ENCODE results near the gene HIVEP3. TPM values are rescaled to one million over a fixed set of nuclear protein-coding genes. Genes with fewer than 3 reads are reported as not detected.

The HIVEP3 gene
- total RNA-seq, 3 donors from 2014 or later: 4.9 to 6.5 (median 6.1) TPM

GRCh38 chr1:41664861-41665640 lies 253.7 kb downstream of the HIVEP3 start:
- H3K4me3 ChIP-seq: no peak overlapping the region
- no peak for TF ChIP-seq CTCF (IDR thresholded peaks at IDR 0.05)
- H3K4me1 ChIP-seq (ENCODE audit: low read depth): peaks cover 13% of the 10 kb centered on the region
- H3K36me3 ChIP-seq (ENCODE audit: low read depth): no peaks in the 10 kb centered on the region
- intact Hi-C loops (cut with DNase I, micrococcal nuclease): no loop called here
- H3K9me3 ChIP-seq: no peaks in the 10 kb centered on the region
- no peak for DNase-seq
- ATAC-seq: no peak

DNA sequence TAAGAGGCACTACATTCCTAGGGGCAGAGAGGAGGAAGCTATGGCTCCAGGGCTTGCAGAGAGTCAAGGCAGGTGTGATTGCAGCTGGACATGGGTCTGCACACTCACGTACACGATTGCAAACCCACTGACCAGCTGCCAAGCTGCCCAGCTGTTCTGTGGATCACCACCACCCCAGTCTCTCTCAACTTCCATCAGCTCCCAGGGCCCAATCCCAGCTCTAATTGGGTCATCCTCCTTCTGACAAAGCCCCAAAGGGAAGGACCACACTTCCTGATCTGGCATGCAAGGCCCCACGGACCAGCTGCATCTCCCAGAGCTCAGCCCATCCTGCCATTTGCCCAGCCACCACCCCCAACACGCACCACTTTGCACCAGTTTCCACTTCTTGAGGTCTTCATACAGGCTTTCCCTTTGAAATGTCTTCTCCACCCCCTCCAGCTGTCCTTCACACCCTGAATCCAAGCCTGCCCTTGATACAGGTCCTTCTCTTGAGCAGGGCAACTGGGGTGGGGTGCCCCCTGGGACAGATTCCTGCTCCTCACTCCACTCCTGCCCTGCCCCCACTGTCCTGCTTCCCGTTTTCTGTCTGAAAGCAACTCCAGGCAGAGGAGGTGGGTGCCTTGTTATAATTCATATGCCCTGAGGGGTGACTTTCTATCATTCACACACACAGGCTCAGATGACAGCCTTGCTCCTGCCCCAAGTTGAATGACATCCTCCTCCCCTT lies 254.9 kb downstream of the HIVEP3 start:
- ATAC-seq: no peak
- TF ChIP-seq CTCF (IDR thresholded peaks at IDR 0.05): no peak

DNA sequence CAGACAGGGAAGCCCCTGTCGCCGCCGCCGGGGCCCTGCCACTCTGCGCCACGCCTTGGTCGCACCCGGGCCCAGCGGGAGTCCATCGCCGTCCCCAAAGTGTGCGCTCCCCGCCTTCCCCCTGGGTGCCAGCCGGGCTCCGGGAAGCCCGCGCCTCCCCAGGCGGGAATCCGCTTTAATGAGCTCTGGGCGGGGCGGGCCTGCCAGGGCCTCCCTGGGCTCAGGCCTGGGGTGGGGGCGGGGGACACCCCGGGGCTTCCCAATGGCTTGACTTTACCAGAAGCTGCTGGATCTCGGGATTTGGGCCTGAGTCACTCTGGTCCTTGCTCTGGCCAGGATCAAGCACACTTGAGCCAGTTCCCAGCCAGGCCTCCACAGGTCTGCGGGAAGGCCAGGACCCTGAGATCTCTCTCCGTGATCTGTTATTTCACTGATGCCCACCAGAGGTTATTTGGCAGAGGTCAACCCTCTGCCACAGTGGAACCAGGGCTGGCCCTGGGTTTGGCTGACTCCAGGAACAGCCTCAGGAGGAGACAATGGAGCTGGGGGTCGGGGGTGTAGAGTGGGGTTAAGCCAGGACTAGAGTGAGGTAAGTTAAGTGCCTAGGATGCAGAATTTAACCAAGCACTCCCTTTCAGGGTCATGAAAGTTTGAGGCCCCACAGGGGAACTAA lies 255.8 kb downstream of the HIVEP3 start:
- TF ChIP-seq CTCF (IDR thresholded peaks at IDR 0.05): no peak
- Histone ChIP-seq H3K9me3 (no peaks in the 10 kb centered on the region), H3K4me3 (no peak overlapping the region), H3K4me1 (ENCODE audit: low read depth) (peaks cover 13% of the 10 kb centered on the region), H3K36me3 (ENCODE audit: low read depth) (no peaks in the 10 kb centered on the region)
- intact Hi-C loops (cut with DNase I, micrococcal nuclease): no loop called here
- ATAC-seq (peak; percentile 48), DNase-seq (peak; percentile 25 to 68 (median 54))

More for the DNA sequence above, 254.9 kb downstream of the HIVEP3 start:
- no peak overlapping the region for H3K4me3 ChIP-seq
- intact Hi-C loops (cut with DNase I, micrococcal nuclease): no loop called here
- H3K9me3 ChIP-seq: no peaks in the 10 kb centered on the region
- H3K4me1 ChIP-seq (ENCODE audit: low read depth): peaks cover 13% of the 10 kb centered on the region
- no peak for DNase-seq
- no peaks in the 10 kb centered on the region for H3K36me3 ChIP-seq (ENCODE audit: low read depth)

DNA sequence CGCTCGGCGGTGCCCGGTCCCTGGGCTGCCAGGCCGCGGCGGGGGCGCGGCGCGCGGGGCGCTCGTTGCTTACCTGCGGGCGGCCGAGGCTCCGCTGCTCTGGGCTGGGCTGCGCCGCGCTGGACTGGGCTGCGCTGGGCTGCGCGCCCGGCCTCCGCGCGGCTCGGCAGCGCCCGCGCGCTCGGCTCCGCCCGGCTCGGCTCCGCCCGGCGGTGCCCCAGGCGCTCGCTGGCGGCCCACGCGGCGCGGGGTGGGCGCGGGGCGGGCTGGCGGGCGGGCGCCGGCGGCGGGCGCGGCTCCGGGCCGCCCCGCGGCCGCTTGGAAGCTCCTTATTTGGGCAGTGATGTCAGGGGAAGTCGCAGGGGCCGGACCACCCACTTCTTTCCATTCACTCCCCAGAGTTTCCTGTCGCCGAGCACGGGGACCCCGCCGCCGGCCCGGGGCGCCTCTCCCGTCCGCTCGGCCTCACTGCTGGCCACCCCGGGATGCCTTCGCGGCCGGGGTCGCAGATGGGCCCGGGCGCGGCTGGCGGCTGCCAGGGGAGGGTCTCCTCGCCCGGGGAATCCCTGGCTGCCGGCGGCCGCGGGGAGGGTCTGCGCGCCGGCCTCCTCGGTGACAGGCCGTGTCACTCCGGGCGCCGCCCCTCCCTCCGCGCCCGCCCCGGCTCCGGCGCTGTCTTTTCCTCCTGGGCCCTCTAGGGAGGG lies 256.5 kb downstream of the HIVEP3 start:
- TF ChIP-seq CTCF (IDR thresholded peaks at IDR 0.05): no peak
- DNase-seq (peak; percentile 57 to 78 (median 65)), ATAC-seq (peak; percentile 72)
- H3K4me1 ChIP-seq (ENCODE audit: low read depth): peaks cover 13% of the 10 kb centered on the region
- intact Hi-C loops (cut with DNase I, micrococcal nuclease): no loop called here
- no peaks in the 10 kb centered on the region for H3K36me3 ChIP-seq (ENCODE audit: low read depth)
- H3K4me3 ChIP-seq: peak overlapping the region; percentile 6
- no peaks in the 10 kb centered on the region for H3K9me3 ChIP-seq

GRCh38 chr1:41661428-41662060 lies 257.2 kb downstream of the HIVEP3 start:
- DNase-seq (peak in 2 of 3 donors; percentile 45 to 58), ATAC-seq (peak; percentile 11)
- no peaks in the 10 kb centered on the region for H3K36me3 ChIP-seq (ENCODE audit: low read depth)
- peak overlapping the region; percentile 6 for H3K4me3 ChIP-seq
- no peak for TF ChIP-seq CTCF (IDR thresholded peaks at IDR 0.05)
- H3K9me3 ChIP-seq: no peaks in the 10 kb centered on the region
- peaks cover 13% of the 10 kb centered on the region for H3K4me1 ChIP-seq (ENCODE audit: low read depth)
- intact Hi-C loops (cut with DNase I, micrococcal nuclease): no loop called here

Data from mucosa of descending colon (tissue), 3 donors.